ENCODE measurements around the gene IL36G.

Gene IL36G

DNA sequence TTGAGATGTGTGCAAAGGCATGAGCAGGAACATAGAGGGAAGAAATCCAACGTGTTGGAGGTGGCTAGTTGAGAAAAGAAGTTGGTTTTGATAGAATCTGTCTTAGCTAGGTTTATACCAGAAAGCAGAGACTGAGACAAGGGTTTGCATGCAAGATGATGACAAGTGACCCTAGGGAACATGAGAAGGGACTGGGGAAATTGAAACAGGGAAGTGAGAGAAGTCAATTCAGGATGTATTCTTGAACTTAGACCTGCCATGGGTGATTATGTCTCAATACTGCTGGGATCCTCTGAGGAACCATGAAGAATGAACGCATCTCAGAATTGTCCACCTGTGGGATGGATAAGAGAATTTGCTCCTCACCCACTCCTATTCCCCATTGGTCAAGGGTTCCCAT lies 47.9 kb downstream of the IL36G start:
- DNase-seq: no peak

DNA sequence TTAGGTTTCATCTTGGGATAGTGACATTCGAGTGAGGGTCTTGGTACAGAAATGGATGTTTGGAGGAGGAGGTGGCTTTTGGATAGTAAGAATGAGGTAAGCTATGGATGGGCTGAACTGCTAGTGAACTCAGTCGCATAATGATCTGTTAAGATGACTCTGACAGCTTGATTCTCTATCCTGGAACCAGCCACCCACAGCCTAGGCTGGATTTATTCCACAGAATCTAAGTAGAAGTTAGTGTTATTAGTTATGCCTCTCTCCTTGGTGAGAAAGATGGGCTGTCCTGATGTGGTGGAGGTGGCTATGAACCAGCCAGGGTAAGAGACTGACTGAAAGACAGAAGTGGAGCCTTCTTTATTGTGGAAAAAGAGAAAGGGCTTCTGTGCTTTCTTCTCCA lies 49.9 kb downstream of the IL36G start:
- DNase-seq: no peak

DNA sequence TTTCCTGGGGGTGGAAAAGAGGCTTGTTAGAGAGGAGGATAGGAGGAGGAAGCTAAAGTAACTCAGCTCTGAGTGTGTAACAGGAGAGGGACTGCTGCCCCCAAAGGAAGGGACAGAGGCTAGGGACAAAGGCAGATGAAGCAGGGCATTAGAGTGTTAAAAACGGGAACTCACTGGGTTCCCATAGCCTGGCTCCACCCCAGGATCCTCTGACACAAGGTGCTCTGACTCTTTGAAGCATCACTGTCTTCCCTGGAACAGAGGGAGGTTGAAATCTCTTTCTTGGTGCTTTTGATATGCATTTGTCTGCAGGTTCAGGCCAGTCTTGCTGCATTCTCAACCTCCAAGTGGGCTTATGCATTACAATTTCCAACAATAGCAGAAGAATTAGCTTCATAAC lies 50.3 kb downstream of the IL36G start:
- DNase-seq: no peak

DNA sequence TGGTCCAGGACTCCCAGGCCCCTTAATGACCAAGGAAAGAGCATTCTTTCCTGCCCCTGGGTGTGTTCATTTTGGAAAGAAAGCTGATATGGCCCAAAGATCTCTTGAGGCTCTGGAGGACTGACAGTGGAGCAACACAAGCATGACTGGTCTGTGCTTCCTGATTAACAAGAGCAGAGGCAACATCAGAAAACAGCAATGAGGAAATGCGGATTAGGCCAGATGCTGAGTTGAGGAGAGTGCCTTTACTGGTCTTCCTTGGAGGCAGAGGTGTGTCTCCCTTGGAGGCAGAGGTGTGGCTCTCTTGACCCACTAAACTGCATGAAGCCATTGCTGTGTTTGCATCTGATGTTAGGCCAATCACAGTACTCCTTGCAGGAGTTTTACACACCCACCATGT lies 54.9 kb downstream of the IL36G start:
- no peak for DNase-seq

- DNase-seq: no peak
These were observed 56.2 kb downstream of the IL36G start for GRCh38 chr2:113034016-113034415.

All from NK-92 treated with Interleukin-12 subunit alpha and Interleukin-12 subunit beta, amount 100 ng/mL, for 24 hours (cell line).